ENCODE data around the gene CMTM4.

GRCh38 chr16:66588981-66589713 is 107.4 kb downstream of the CMTM4 start:
- TF ChIP-seq POLR2A (IDR thresholded peaks at IDR 0.05; ENCODE audit: low read depth, low read length), result no peak
- no peak for TF ChIP-seq POLR2AphosphoS5 (IDR thresholded peaks at IDR 0.05; ENCODE audit: low read depth, low read length)
- no peak for TF ChIP-seq POU2F2 (IDR thresholded peaks at IDR 0.05; ENCODE audit: low read depth, low read length)
- no peak for TF ChIP-seq TAF1 (IDR thresholded peaks at IDR 0.05; ENCODE audit: low read depth, low read length)
- no peak for TF ChIP-seq PAX5 (IDR thresholded peaks at IDR 0.05; ENCODE audit: insufficient read depth, low read length, severe bottlenecking)
